HuH-7.5 (cell line): ENCODE results near the gene FBXO38.

Source experiments
- DNase-seq: peaks from one replicate; pipeline ENCODE4 v3.0.0; 2011; ENCODE audit warnings: low spot score

Gene FBXO38

DNA sequence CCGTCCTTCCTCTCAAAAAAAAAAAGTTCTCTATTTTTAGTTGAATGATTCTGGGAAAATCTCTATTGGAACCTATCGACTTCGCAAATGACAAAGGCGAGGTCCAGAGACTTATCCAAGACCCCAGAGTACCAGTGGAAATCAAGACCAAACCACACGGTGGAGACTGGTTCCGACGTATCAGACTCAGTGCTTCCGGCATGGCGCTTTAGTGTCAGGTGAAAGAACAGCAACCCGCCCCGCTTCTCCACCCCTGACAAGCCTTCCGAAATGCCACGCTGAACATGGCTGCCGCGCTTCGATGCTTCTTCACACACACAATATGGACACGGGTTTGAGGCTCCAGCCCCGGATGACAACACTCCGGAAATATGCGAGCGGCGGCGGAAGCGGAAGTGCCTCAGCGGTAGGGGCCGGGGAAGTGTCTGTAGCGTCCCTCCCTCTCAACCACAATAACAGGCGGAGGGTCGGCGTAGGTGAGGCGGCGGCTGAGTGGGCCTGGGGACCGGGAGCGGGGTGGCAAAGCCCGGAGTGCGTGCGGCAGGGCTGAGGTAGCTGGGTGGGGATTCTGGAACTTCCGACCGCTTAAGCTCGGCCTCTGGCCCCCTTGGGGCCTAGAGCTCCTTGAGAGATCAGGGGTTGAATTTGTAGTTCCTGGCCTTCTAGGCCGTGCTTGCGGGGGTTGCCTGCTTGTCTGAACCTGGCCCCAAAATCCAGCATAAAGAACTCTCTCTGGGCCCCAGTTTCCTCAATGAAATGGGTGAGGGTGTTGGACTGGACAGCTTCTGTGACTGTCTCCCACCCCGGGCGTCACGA is at the start of gene FBXO38:
Gene FBXO38 (plus strand): TSS at position 395 of the 816 bp plus-strand sequence. CDS start 10,819 bp downstream, outside the sequence.
- DNase-seq = peak; percentile 55

GRCh38 chr5:148335259-148335658 is 48.5 kb upstream of the FBXO38 start, which contains the start of gene SPINK9:
TSS of gene SPINK9 (plus strand) at chr5:148335559. CDS start at chr5:148335614, 55 bp downstream.
- DNase-seq = no peak

GRCh38 chr5:148336704-148337435 is 46.9 kb upstream of the FBXO38 start:
- DNase-seq = no peak

- DNase-seq = no peak
These were observed 41.2 kb upstream of the FBXO38 start for GRCh38 chr5:148342371-148343045.

GRCh38 chr5:148343046-148343407 is 40.7 kb upstream of the FBXO38 start:
- no peak for DNase-seq

DNA sequence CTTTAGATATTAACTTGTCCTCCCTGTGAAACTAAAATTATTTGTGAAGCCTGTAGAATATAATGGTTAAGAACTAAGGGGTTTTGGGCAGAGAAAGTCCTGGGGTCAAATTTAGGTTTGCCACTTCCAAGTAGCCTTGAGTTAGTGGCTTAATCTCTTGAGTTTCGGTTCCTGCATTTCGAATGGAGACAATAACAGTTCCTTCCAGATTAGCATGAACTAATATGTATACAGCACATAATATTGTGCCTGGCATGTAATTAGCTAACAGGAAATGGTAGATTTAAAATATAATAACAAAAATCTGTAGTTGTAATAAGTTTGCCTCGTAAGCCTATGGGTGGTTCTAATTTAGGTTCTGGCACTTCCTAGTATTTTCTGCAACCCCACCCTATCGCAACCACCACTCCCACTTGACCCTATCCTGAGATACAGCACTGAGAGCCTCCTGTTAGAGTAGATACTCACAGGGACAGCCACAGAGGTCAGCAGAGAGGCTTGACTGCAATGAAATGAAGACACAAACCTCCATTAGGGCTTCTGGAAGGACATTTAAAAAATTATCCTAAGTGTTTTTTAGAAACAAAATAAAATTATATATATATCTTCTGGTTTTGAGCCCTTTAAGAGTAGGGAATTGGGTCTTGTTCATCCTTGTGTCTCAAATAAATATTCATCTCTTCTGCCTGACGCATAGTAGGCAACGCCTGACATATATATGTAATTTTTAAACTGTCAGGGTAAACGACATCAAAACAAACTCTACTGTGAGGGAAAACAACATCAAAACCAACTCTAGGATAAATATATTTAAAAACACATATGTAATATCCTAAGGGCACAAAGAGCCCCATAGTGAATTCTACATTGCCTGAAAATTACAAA is 39.9 kb upstream of the FBXO38 start:
- DNase-seq = no peak

DNA sequence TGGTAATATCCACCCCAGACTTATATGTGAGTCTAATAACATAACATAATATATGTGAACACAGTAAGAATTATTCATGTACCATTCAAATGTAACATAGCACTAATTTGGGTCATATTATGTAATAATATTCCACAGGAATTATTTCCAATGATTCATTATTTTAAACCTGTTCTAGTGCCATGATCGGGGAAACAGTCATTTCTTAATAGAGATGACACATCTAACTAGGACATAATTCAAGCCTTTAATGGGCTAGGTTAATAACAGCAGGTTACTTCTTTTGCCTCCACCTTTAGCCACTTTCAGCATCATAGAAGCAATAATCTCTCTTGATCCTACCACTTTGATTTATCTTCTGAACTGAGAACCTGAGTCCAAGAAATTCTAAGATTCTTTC is 36.1 kb upstream of the FBXO38 start:
- DNase-seq = no peak

GRCh38 chr5:148352696-148353095 is 31.1 kb upstream of the FBXO38 start:
- DNase-seq = no peak

DNA sequence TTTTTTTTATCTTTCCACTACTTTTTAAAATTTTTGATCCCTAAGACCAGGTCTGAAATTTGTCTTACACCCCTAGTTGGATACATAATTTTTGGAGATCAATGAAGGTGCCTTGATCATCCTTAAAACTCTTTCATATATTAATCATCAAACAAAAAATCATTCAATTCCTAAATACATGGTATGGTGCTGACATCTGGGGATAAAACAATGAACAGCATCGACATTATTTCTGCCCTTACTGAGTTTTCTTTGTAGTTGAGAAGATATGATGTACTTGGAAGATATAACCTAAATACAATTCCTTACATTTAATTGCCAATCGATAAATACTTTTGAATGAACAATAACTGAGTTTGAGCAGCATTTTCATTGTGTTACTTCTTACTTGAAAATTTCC is 30.1 kb upstream of the FBXO38 start:
- no peak for DNase-seq

DNA sequence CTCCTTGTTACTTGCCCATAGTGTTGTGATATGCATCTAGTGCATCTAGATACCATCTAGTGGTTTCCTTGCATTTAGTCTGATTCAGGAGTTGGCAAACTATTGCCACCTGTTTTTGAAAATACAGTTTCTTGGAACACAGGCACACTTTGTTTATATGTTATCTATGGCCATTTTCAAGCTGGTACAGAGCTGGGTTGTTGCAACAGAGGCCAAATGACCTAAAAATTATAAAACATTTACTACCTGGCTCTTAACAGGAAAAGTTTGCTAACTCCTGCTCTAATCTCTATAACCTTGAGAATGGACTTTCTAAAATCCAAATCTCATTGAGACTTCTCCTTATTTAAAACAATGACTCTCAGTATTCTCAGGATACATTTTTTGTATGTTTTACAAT is 19.4 kb upstream of the FBXO38 start:
- no peak for DNase-seq

GRCh38 chr5:148368299-148368698 is 15.5 kb upstream of the FBXO38 start:
- no peak for DNase-seq

DNA sequence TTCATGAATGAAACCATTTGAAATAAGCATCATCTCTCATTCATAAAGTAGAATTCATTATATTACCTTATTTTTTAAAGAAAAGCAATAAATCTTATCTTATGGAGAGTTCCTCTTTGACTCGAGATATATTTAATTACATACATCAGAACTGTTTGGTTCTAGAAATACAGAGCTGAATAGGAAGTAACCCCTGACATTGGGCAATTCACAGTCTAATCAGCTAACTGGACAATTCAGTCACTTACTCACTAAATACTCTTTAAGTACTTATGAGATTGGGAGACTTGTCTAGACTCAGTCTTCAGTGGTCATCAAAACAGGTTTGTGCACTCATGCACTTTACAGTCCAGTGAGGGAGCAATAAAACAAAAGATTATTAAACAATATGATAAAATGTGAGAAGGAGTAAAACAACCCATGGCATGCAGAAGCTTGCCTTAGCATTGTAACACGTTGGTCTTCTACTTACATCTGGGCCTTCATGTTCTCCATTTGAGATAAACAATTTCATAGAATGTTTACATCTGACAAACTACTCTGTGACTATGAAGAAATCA is 11.5 kb upstream of the FBXO38 start:
- no peak for DNase-seq

GRCh38 chr5:148372893-148373292 is 10.9 kb upstream of the FBXO38 start:
- DNase-seq = no peak

DNA sequence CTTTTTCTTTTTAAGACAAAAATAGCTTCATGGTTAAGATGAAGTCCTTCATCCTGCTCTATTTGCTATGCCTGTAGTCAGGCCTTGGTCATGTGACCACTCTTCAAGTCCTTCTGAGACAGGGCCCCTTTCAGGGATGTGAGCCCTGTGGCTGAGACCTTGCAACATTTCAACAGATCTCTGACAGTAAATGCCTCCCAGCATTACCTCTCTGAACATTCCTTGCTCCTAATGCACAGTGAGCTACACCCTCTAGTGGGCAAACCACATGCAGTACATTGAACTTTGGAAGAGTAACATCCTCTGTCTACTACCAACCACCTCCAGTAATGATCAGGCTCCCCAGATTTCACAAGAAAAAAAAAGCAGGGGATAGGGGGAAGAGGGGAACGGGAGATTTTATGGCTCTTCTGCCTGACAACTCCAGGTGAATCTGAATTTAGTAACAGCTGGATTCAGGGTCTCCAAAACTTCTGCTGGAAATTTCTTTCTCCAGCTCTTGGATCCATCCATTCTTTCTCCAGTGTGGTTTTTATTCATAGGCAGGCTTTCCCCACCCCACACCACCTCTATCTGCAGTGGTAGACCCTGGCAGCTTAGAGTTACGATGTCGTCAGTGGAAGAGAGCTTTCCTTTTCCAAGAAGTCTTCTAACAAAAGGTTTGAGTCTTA is 8.9 kb upstream of the FBXO38 start:
- no peak for DNase-seq

DNA sequence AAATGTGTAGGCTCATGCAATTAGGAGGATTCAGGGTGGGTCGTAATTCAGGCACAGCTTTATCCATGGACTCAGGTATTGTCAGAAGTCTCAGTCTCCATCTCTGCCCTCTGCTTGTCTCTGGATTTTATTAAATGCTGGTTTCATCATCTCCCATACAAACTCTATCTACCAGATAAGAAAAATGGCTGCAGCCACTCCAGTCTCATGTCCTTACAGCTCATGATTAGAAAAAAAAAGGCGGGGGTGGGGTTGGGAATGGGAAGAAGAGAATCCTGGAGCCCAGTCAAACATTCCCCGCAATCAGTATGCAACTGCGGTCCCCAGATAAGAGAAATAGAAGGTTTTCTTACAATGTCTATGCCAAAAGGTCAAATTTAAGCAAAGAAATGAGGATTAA is 7.6 kb upstream of the FBXO38 start:
- no peak for DNase-seq

DNA sequence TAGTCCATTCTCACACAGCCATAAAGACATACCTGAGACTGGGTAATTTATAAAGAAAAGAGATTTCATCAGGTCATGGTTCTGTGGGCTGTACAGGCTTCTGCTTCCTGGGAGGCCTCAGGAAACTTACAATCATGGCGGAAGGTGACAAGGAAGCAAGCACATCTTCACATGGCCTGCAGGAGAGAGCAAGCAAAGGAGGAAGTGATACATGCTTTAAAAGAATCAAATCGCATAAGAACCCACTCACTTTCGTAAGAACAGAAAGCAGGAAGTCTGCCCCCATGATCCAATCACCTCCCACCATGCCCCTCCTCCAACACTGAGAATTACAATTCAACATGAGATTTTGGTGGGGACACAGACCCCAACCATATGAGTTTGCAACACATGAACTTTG is 5.1 kb upstream of the FBXO38 start:
- no peak for DNase-seq

GRCh38 chr5:148379340-148379739 is 4.4 kb upstream of the FBXO38 start:
- DNase-seq = no peak

GRCh38 chr5:148381906-148382305 is 1.9 kb upstream of the FBXO38 start:
- DNase-seq = no peak

GRCh38 chr5:148382961-148383360 is 797 bp upstream of the FBXO38 start:
- no peak for DNase-seq

- DNase-seq = no peak
These were observed 601 bp downstream of the FBXO38 start for GRCh38 chr5:148384380-148384737.

DNA sequence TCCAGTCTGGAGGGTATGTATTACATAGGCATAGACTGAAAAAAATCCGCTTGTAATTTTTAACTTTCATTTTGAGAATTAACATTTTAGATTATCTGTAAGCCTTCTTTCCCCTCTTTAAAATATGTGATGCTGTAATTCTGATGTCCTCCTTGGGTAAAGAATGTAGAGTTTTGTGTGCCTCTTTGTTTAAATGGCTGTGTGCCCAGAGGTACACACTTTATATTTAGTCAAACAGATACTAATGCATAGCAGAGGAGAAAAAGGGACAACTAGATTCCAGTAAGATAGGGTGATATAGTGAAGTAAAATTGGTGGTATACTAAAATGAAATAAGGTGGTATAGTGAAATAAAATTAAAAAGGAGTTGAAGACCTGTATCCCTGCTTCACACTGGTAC is 1.3 kb downstream of the FBXO38 start:
- no peak for DNase-seq
